D341Med (cell line): Measurements from ENCODE around the gene NELL1.

ENCODE experiments used
- DNase-seq: peaks from one replicate; pipeline ENCODE4 v3.0.0; 2012; ENCODE audit warnings: low spot score

NELL1 gene

GRCh38 chr11:20966489-20966888 is 297.1 kb downstream of the NELL1 start:
- DNase-seq = no peak

DNA sequence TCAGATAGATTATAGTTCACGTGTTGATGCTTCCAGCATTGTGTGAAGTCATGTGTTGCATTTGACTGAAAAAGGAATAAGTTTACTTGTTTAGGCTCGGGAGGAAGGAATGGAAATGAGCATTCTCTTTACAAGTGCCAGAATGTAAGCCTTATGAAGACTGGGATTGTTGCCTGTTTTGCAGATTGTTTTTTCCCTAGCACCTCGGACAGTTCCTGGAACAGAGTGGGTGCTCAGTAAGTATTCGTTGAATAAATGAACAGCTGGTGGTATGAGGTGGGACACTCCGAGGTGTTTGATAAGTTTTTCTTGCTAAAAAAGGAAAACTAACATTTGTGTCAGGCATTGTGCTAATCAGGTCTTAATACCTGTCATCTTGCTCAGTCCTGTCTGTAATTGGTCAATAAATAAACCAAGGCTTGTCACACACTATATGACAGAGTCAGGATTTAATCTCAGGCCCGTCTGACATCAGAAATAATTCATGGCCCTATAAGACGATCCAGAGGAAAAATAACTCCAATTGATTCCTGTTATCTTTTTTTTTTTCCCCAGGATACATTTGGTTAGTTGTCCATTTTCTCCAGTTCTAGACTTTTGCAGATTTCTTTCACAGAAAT is 304.7 kb downstream of the NELL1 start:
- no peak for DNase-seq

DNA sequence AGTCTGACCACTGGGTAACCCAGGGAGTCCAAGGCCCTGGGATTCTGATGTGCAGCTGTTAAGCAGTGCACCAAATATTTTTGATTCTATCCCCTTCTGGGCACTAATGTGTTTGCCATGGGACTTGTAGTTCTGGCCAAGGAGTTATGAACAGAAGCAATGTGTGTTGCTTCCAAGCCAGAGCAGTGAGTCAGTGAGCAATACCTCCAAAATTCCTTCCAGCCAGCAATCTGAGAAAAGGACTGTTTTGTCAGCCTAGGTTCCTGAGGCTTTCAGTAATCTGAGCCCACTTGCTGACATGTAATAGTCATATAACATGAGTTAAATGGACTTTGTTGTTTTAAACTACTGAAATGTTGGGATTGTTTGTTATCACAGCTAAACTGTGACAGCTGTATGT is 311.4 kb downstream of the NELL1 start:
- DNase-seq = no peak

DNA sequence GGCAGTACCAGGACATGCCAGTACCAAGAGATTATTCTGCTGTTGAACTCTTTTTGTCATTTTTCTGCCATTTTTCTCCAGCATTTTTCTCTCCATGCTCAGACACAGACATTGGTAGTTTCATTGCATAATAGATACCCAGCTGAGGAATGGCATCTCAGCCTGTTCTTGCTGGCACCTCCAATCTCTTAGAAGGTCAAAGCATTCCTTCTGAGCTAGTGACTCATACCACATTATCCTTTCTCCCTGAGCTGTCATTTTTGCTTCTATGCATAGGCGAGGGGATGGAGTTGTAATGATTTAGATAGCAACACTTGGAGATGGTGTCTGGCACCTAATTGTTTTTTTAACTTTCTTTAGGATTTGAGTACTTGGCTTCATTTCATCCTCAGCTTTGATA is 321.1 kb downstream of the NELL1 start:
- DNase-seq = no peak

GRCh38 chr11:20991471-20991870 is 322.1 kb downstream of the NELL1 start:
- no peak for DNase-seq

GRCh38 chr11:21007297-21007696 is 337.9 kb downstream of the NELL1 start:
- DNase-seq = no peak

DNA sequence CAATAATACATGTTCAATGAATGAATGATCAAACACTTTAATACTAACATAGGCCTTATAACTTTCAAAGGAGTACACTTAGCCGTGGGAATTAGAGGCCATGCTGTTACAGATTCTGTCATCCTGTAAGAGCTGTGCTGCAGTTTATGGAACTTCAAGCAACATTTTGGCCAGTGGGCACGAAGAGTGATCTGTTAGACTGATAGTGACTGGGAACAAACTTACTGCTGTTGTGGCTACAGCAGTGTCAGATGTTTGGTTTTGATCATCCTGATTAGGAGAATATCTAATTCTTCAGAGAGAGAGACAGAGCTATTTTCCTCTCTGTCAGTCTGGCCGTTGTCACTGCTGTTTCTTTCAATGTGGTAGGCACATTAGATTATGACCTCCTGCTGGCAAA is 348.9 kb downstream of the NELL1 start:
- DNase-seq = no peak

- DNase-seq = no peak
Measured at GRCh38 chr11:21026685-21027084, 357.3 kb downstream of the NELL1 start.

DNA sequence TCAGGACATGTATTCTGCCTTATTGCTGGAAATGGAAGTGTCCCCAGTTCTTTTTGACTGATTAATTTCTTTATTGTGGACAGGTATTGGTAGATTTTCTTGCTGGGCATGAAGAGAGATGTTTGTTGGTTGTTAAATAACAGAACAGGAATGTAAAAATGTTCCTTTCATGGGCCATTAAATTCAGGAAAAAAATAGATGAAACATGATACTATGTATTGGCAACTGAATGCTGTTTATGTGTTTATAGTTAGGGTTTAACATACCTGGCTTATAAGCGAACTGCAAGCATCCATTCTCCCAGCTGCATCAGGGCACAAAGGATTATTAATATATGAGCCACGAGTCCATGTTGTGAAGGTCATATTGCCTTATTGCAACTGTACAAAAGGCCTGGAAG is 368.5 kb downstream of the NELL1 start:
- no peak for DNase-seq

- DNase-seq = no peak
Measured at GRCh38 chr11:21038801-21039200, 369.4 kb downstream of the NELL1 start.

DNA sequence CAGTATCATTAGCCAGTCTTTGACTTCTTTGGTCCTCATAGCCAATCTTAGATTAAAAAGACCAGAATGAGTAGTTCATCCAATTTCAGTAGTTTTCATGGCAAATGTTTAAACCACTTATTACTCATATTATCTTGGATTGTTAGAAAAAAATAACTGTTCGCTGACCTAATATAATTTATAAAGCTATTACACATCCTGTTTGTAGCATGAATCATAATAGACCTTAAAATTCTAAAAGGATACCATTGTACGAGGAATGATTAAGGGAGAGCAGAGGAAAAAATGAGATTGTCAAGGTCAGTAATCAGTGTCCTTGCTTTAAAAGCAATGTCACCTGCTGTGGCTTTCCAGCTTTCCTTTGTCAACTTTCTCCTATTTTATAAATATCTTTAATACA is 371.2 kb downstream of the NELL1 start:
- DNase-seq = no peak

DNA sequence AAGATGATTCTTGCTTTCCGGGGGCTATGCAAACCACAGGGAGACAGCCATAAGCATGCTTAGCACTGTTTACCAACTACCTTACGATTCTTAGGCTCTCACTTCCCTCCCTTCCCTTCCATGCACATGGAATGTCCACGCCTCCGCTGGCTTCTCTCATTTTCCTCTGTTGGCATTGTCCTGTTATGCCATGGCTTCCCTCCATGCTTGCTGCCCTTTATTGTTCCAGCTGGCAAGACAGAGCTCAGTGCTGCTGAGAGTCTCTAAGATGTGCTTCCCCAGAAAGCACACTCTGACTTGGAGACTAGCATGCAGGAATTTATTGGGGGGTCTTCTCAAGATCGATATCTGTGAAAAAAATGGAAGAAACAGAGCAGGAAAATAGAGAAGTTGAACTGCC is 379.2 kb downstream of the NELL1 start:
- DNase-seq = no peak

- DNase-seq = no peak
Measured at GRCh38 chr11:21053466-21053865, 384.1 kb downstream of the NELL1 start.

DNA sequence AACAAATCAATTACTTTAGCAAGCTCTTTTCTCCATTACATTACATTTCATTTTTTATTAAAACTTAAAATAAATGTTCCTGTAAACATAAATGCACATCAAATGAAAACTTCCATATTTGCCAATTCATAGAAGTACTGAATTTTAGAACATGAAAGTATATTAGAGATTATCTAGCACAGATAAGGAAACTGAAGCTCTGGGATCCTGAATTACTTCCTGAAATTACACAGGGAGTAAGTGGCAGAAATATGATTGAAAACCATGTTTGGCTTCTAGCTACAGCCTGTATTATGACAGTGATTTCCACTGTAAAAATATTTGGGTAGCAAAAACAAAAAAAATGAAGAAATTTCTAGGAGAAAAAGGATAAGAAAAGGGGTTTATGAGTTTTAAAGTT is 387.3 kb downstream of the NELL1 start:
- no peak for DNase-seq

- DNase-seq = no peak
Measured at GRCh38 chr11:21059879-21060278, 390.5 kb downstream of the NELL1 start.

- no peak for DNase-seq
Measured at GRCh38 chr11:21066030-21066429, 396.6 kb downstream of the NELL1 start.

DNA sequence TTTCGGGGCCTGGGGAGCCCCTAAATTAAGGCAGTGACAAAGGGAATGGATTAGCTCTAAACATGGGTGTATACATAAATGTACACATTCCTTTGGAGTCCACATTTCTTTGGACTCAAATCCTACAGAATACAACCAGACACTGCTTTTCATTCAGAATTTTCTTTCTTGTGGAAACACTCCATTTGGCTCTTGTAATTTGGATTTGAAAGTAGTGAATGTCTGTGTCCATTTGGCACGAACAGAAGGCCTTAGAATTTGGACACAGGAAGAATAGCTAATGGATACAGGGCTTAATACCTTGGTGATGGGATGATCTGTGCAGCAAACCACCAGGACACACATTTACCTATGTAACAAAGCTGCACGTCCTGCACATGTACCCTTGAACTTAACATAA is 399.5 kb downstream of the NELL1 start:
- DNase-seq = no peak

DNA sequence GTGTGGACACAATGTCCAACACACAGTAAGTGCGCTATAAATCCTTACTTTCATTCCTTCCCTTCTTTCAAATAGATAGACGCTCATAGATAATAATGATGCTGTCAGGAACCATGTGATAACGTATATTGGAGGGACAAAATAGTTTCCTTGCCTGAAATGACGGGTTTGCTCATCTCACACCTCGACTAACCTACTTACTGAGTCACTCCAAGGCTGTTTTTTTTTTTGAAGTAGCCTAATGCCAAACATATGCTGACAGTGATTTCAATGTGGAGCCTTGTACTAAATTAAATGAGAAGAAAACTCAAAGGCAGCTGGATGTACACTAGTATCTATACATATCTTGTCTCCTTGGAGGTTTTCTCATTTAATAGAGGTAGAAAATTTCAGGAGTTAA is 400.5 kb downstream of the NELL1 start:
- no peak for DNase-seq

- no peak for DNase-seq
Measured at GRCh38 chr11:21072558-21072957, 403.2 kb downstream of the NELL1 start.

- no peak for DNase-seq
Measured at GRCh38 chr11:21082853-21083252, 413.5 kb downstream of the NELL1 start.

DNA sequence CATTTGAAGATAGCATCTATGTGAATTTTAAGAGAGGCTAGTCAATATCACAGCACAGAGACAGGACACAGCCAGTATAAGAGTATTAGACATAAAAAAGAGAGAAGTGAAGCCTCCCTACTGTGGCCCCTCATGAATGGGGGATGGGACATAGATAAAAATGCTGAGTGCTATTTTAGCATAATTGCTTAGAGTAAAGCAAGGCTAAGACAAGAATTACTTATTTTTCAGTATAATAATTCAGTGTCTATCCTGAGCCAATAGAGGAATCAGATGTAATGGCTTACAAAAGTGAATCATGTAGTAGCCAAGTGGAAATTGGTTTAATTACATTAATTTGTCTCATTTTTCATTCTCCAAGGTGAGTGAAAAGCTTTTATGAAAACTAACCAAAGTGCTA is 419.5 kb downstream of the NELL1 start:
- no peak for DNase-seq

GRCh38 chr11:21104641-21105040 is 435.3 kb downstream of the NELL1 start:
- DNase-seq = no peak

DNA sequence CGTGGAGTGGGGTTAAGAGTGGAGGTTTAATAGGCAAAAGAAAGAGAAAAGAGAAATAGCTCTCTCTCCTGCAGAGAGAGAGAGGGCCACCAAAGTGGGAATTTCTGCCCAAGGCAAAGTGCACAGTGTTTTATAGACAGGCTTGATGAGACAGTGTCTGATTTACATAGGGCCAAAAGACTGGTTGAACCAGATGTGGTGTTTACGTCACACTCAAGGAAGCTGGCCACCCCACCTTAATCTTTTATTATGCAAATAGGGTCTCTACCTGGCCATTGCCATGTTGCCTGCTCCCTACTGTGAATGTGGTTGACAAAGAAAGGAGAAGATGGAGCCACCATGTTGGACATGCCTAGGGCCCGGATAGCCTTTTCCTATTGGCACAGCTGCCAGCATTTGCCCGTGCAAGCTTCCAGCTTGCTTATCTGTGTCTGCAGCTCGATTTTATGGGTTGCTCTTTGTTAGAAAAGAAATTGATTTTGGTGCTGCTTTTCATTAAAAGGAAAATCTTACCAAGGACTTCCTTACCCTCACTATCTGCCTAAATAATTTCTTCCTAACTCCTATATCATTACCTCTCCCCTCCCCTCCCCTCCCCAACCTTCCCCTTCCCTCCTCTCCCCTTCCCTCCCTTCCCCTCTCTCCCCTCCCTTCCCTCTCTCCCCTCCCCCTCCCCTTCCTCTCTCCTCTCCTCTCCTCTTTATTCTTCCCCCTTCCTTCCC is 436.0 kb downstream of the NELL1 start:
- no peak for DNase-seq

- DNase-seq = no peak
Measured at GRCh38 chr11:21109341-21109740, 440.0 kb downstream of the NELL1 start.
